Fibroblast of upper back skin (primary cell): ENCODE results near the gene PRKRIP1.
"Not testable (repeated sequence)": the region's sequence is repeated elsewhere in the genome, so short reads cannot be mapped to it uniquely, and the experiment has no call there.

Source experiments
- DNase-seq: peaks from one replicate; pipeline ENCODE4 v3.0.0-alpha.2; 2013

The PRKRIP1 gene

GRCh38 chr7:102460467-102460866 is 64.3 kb downstream of the PRKRIP1 start:
- DNase-seq: no peak

GRCh38 chr7:102463841-102464576 is 67.8 kb downstream of the PRKRIP1 start:
- no peak for DNase-seq

DNA sequence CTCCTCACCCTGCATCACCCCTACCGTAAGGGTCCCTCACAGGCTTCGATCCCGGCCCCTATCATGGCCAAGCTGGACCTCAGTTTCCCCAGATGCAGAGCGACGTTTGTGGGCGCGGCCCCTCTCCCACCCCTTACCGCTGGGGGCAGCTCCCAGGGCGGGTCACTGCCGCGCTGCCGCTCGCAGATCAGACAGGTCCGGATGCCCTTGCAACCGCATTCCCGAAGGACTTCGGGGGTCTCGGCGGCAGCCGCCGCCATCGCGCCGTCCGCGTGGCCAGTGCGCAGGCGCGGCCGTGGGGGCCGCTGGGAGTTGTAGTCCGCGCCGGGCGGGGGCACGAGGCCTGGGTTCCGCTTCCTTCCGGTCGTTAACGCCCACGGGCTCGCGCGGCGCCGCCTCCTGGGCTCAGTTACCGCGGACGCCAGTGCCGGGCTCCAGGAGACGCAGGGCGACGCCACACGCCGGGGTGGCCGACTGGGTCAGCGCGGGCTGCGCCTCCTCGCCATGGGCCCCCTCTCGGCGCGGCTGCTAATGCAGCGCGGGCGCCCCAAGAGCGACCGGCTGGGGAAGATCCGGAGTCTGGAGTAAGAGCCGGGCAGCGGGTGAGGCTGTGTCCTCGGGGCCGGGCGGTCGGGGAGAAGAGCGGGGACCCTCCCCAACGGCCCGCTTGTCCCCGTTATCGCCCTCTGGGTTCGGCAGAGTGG is 68.6 kb downstream of the PRKRIP1 start, which contains the start of the genes ALKBH4 and LRWD1:
Gene ALKBH4 (minus strand): TSS at position 287 of the 704 bp plus-strand sequence. CDS start 27 bp downstream, at position 260.
Gene LRWD1 (plus strand): TSS at position 408 of the 704 bp plus-strand sequence. CDS start 97 bp downstream, at position 505.
- DNase-seq: peak; percentile 90

GRCh38 chr7:102466097-102466496 is 69.9 kb downstream of the PRKRIP1 start:
- no peak for DNase-seq

DNA sequence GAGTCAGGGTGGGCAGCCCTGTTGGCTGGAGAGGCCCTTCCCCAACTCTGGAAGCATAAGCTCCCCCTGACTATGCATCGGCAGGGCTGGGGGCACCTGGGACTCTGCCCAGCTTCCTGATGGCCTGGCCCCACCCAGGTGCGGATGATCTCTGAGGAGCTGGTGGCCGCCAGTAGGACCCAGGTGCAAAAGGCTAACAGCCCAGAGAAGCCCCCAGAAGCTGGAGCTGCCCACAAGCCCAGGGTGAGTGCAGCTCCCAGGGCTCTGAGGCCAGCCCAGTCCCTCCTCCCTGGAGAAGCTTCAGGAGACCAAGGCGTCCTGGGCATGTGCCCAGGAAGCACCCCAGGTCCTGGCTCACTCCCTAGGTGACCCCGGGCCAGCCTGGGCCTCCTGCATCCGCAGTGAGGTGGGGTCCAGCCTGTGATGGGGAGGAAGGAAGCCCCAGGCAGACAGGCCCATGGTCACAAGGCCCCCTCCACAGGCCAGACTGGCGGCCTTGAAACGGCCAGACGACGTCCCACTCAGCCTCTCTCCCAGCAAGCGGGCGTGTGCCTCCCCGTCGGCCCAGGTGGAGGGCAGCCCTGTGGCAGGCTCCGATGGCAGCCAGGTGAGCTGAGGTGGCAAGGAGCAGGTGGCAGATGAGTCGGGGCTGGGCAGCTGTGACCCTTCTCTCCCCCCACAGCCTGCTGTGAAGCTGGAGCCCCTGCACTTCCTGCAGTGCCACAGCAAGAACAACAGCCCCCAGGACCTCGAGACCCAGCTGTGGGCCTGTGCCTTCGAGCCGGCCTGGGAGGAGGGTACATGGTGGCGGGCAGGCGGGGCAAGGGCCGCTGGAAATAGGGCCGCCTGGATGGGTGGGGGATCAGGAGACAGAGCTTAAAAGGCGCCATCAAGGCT is 71.7 kb downstream of the PRKRIP1 start:
- no peak for DNase-seq

DNA sequence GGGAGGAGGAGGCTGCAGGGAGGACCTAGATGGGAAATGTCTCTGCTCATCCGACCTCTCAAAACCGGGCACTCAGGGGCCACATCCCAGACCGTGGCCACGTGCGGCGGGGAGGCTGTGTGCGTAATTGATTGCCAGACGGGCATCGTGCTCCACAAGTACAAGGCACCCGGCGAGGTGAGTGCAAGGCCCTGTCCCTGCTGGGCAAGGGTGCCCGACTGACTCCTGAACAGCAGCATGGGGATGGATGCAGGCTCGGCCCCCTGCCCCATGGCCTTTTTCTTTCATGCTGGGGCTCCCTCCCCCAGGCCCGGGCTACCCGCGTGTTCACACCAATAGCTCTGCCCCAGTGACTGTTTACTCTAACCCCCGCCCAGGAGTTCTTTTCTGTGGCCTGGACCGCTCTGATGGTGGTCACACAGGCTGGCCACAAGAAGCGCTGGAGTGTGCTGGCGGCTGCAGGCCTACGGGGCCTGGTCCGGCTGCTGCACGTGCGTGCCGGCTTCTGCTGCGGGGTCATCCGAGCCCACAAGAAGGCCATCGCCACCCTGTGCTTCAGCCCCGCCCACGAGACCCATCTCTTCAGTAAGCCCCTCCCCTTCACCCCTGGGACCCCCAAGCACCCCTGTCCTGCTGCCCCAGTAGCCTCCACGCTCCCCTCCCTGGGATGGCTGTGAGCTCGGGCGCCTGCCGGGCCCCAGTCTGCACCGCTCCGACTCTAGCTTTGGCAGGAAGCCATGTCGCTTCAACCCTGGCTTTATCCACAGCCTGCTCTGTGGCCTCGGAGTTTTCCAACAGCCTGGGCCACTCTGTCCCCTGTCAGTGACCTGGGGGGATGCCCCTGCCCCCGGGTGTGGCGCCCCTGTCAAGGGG is 72.6 kb downstream of the PRKRIP1 start:
- no peak for DNase-seq

DNA sequence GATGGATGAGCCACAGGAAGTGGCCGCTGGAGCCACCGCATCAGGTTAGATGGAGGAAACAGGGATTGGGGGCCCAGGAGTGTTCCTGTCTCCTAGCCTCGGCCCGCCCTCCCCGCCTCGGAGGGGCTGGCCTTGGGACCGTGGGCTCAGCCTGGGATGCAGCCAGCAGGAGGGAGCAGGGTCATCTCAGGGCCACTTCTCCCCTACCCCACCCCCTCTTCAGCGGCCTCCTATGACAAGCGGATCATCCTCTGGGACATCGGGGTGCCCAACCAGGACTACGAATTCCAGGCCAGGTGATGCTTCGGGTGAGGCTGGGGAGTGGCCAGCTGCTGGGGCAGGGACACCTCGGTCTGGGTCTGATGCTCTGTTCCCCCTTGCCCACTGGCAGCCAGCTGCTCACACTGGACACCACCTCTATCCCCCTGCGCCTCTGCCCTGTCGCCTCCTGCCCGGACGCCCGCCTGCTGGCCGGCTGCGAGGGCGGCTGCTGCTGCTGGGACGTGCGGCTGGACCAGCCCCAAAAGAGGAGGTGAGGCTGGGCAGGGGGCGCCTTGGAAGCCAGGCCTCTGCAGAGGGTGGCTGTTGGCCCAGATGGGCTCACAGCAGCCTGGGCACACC is 73.3 kb downstream of the PRKRIP1 start:
- DNase-seq: no peak

GRCh38 chr7:102469972-102470825 is 74.0 kb downstream of the PRKRIP1 start:
- no peak for DNase-seq

GRCh38 chr7:102471791-102472125 is 75.6 kb downstream of the PRKRIP1 start:
- DNase-seq: no peak

DNA sequence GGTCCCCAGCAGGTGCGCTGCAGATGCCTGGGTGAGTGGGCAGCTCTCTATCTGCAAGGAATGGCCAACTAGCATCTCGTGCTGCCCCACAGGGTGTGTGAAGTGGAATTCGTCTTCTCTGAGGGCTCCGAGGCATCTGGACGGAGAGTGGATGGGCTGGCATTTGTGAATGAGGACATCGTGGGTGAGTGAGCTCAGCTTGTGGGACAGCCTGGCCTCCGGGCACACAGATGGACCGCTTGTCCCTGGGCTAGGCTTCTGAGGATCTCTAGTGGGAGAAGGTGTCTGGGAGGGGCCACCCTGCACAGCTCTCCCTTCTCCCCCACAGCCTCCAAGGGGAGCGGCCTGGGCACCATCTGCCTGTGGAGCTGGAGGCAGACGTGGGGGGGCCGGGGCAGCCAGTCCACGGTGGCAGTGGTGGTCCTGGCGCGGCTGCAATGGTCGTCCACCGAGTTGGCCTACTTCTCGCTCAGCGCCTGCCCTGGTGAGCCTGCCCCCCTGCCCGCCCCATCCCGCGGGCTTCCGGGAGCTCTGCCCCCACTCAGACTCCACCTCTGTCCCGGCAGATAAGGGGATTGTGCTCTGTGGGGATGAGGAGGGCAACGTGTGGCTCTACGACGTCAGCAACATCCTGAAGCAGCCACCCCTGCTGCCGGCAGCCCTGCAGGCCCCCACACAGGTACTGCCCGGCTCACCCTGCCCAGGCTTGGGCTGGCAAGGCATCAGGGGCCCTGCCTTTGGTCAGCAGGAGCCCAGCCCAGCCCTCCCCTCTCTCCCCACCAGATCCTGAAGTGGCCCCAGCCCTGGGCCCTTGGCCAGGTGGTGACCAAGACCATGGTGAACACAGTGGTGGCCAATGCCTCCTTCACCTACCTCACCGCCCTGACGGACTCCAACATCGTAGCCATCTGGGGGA is 76.2 kb downstream of the PRKRIP1 start:
- no peak for DNase-seq

- DNase-seq: no peak
These were observed 77.3 kb downstream of the PRKRIP1 start for GRCh38 chr7:102473271-102473991.

- DNase-seq: not testable (repeated sequence)
These were observed 78.0 kb downstream of the PRKRIP1 start for GRCh38 chr7:102474116-102474515.

DNA sequence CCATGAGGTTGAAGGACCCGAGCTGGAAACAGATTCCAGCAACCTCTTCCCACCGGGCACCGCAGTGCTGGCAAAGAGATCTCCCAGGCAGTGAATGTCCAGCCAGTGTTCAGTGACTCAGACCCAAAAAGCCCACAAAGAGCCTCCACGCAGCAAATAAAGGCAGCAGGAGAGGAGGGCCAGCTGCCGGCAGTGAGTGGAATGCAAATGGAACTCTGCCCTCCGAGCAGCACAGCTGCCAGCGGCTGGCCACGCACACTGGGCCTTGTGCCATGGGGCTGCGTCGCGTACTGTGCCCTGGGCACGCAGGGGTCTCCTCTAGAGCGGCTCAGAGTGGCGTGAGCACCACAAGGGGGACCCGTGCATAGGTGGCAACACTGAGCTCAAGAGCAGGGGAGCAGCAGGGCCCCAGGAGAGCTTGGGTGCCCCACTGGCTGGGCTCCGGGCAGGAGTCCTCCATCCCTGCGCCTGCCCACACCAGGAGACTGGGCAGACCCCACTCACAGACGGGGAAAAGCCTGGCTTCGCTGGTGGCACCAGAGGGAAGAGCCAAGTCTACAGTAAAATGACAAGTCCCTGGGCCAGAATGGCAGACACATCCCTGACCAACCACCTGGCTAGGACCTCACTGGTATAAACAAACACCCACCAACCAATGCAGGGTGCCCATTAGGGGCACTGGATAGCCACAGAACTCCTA is 78.7 kb downstream of the PRKRIP1 start:
- not testable (repeated sequence) for DNase-seq
